ENCODE measurements around the gene NIT1.

- no peak for TF ChIP-seq CTCF (IDR thresholded peaks at IDR 0.05; ENCODE audit: poor library complexity)
- TF ChIP-seq EZH2 (IDR thresholded peaks at IDR 0.05; ENCODE audit: borderline replicate concordance) = no peak
Measured at GRCh38 chr1:161117759-161118581, at the start of gene NIT1, which contains the start of gene PFDN2.
